ENCODE measurements around the gene ANHX. TPM values are rescaled to one million over a fixed set of nuclear protein-coding genes. Genes with fewer than 3 reads are reported as not detected.

The ANHX gene
- total and polyA plus RNA-seq, 2 experiments from 2014 or later, result not detected

DNA sequence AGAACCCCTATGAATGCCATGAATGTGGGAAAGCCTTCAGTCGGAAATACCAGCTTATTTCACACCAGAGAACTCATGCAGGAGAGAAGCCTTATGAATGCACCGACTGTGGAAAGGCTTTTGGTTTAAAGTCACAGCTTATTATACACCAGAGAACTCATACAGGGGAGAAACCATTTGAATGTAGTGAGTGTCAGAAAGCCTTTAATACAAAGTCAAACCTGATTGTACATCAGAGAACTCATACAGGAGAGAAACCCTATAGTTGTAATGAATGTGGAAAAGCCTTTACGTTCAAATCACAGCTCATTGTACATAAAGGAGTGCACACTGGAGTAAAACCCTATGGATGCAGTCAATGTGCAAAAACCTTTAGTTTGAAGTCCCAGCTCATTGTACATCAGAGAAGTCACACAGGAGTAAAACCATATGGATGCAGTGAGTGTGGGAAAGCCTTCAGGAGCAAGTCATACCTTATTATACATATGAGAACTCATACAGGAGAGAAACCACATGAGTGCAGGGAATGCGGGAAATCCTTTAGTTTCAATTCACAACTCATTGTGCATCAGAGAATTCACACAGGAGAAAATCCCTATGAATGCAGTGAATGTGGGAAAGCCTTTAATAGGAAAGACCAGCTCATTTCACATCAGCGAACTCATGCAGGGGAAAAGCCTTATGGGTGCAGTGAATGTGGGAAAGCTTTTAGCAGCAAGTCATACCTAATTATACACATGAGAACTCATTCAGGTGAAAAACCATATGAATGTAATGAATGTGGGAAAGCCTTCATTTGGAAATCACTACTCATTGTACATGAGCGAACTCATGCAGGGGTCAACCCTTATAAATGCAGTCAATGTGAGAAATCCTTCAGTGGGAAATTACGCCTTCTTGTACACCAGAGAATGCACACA is 32.1 kb downstream of the ANHX start (continued):
- TF ChIP-seq, protein P1, sequence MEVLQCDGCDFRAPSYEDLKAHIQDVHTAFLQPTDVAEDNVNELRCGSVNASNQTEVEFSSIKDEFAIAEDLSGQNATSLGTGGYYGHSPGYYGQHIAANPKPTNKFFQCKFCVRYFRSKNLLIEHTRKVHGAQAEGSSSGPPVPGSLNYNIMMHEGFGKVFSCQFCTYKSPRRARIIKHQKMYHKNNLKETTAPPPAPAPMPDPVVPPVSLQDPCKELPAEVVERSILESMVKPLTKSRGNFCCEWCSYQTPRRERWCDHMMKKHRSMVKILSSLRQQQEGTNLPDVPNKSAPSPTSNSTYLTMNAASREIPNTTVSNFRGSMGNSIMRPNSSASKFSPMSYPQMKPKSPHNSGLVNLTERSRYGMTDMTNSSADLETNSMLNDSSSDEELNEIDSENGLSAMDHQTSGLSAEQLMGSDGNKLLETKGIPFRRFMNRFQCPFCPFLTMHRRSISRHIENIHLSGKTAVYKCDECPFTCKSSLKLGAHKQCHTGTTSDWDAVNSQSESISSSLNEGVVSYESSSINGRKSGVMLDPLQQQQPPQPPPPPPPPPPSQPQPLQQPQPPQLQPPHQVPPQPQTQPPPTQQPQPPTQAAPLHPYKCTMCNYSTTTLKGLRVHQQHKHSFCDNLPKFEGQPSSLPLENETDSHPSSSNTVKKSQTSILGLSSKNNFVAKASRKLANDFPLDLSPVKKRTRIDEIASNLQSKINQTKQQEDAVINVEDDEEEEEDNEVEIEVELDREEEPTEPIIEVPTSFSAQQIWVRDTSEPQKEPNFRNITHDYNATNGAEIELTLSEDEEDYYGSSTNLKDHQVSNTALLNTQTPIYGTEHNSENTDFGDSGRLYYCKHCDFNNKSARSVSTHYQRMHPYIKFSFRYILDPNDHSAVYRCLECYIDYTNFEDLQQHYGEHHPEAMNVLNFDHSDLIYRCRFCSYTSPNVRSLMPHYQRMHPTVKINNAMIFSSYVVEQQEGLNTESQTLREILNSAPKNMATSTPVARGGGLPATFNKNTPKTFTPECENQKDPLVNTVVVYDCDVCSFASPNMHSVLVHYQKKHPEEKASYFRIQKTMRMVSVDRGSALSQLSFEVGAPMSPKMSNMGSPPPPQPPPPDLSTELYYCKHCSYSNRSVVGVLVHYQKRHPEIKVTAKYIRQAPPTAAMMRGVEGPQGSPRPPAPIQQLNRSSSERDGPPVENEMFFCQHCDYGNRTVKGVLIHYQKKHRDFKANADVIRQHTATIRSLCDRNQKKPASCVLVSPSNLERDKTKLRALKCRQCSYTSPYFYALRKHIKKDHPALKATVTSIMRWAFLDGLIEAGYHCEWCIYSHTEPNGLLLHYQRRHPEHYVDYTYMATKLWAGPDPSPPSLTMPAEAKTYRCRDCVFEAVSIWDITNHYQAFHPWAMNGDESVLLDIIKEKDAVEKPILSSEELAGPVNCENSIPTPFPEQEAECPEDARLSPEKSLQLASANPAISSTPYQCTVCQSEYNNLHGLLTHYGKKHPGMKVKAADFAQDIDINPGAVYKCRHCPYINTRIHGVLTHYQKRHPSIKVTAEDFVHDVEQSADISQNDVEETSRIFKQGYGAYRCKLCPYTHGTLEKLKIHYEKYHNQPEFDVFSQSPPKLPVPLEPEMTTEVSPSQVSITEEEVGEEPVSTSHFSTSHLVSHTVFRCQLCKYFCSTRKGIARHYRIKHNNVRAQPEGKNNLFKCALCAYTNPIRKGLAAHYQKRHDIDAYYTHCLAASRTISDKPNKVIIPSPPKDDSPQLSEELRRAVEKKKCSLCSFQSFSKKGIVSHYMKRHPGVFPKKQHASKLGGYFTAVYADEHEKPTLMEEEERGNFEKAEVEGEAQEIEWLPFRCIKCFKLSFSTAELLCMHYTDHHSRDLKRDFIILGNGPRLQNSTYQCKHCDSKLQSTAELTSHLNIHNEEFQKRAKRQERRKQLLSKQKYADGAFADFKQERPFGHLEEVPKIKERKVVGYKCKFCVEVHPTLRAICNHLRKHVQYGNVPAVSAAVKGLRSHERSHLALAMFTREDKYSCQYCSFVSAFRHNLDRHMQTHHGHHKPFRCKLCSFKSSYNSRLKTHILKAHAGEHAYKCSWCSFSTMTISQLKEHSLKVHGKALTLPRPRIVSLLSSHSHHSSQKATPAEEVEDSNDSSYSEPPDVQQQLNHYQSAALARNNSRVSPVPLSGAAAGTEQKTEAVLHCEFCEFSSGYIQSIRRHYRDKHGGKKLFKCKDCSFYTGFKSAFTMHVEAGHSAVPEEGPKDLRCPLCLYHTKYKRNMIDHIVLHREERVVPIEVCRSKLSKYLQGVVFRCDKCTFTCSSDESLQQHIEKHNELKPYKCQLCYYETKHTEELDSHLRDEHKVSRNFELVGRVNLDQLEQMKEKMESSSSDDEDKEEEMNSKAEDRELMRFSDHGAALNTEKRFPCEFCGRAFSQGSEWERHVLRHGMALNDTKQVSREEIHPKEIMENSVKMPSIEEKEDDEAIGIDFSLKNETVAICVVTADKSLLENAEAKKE (CRISPR knock-in tag; IDR thresholded peaks at IDR 0.05), result no peak
- TF ChIP-seq POLR2AphosphoS5 (IDR thresholded peaks at IDR 0.05; ENCODE audit: low read depth), result no peak

DNA sequence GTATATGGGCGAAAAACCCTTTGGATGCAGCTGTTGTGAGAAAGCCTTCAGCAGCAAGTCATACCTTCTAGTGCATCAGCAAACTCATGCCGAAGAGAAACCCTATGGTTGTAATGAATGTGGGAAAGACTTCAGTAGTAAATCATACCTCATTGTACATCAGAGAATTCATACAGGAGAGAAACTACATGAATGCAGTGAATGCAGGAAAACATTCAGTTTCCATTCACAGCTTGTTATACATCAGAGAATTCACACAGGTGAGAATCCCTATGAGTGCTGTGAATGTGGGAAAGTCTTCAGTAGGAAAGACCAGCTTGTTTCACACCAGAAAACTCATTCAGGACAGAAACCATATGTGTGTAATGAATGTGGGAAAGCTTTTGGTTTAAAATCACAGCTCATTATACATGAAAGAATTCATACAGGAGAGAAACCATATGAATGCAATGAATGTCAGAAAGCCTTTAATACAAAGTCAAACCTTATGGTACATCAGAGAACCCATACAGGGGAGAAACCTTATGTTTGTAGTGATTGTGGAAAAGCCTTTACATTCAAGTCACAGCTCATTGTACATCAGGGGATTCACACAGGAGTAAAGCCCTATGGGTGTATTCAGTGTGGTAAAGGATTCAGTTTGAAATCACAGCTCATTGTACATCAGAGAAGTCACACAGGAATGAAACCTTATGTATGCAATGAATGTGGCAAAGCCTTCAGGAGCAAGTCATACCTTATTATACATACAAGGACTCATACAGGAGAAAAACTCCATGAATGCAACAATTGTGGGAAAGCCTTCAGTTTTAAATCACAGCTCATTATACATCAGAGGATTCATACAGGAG is 33.0 kb downstream of the ANHX start:
- H3K4me1 Mint-ChIP-seq, result no peaks in the 10 kb centered on the region
- Histone ChIP-seq H3K79me2 (replicated peaks; ENCODE audit: insufficient read depth) (no peaks in the 10 kb centered on the region), H4K20me1 (replicated peaks; ENCODE audit: insufficient read depth) (no peaks in the 10 kb centered on the region), H2AFZ (no peak overlapping the region), H3F3A (replicated peaks; ENCODE audit: low read depth) (peaks cover 20% of the 10 kb centered on the region), H3K27ac (ENCODE audit: low read depth) (no peak overlapping the region), H3K4me3 (peak overlapping the region; percentile 19; the same call in 1 of the 2 replicates), H3K27me3 (ENCODE audit: insufficient read depth) (no peaks in the 10 kb centered on the region), H3K36me3 (ENCODE audit: insufficient read depth) (peaks cover 66% of the 10 kb centered on the region), H3K4me1 (ENCODE audit: insufficient read depth) (no peaks in the 10 kb centered on the region), H3K9me2 (ENCODE audit: insufficient read depth) (no peaks in the 10 kb centered on the region), H3K4me2 (no peak overlapping the region)
- no peak overlapping the region for H3K4me3 Mint-ChIP-seq
- peaks cover 86% of the 10 kb centered on the region for H3K9me3 Mint-ChIP-seq
- H3K36me3 Mint-ChIP-seq (ENCODE audit: low read depth), result peaks cover 85% of the 10 kb centered on the region
- no peak for ATAC-seq
- no peak overlapping the region for H3K27ac Mint-ChIP-seq
- DNase-seq (ENCODE audit: low spot score), result peak; percentile 8
- H3K27me3 Mint-ChIP-seq (ENCODE audit: insufficient read depth, low read depth, poor library complexity), result peaks cover 35% of the 10 kb centered on the region
- TF ChIP-seq, protein P1 (CRISPR knock-in tag; IDR thresholded peaks at IDR 0.05), result no peak
- TF ChIP-seq EZH2phosphoT487 (IDR thresholded peaks at IDR 0.05; ENCODE audit: unreplicated experiment), result no peak
- TF ChIP-seq STAT1 (IDR thresholded peaks at IDR 0.05; ENCODE audit: unreplicated experiment), result no peak
- no peak for TF ChIP-seq ZNF331 (CRISPR knock-in tag; IDR thresholded peaks at IDR 0.05; ENCODE audit: low read depth)
- TF ChIP-seq ZNF114 (CRISPR knock-in tag; IDR thresholded peaks at IDR 0.05), result no peak
- no peak for TF ChIP-seq CREB1 (CRISPR knock-in tag; IDR thresholded peaks at IDR 0.05; ENCODE audit: low read depth)

Measured in GM23338 (cell line).